ENCODE results near the gene SF3B5. TPM values are rescaled to one million over a fixed set of nuclear protein-coding genes. Genes with fewer than 3 reads are reported as not detected.

SF3B5 gene
- total and polyA plus RNA-seq, 12 donors, result 84.2 to 333 (median 120) TPM

DNA sequence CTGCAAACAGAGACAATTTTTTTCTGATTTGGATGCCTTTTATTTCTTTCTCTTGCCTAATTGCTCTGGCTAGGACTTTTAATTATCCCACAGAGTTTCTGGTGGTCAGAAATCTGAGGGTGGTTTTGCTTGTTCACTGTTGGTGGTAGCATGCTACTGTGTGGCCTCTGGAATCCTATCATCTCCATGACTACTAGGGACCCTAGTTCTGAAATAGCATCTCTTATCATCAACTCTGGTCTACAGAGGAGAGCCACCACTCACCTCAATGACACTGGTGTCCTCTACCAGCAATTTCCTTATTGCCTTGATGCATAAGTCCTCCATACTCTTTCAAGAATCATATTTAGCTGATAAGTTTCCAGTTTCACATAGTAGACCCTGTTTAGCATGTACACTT, 27.5 kb upstream of the SF3B5 start:
- no peak for TF ChIP-seq CTCF (IDR thresholded peaks at IDR 0.05)
- ATAC-seq, result no peak
- intact Hi-C loops (cut with DNase I), result no loop called here

DNA sequence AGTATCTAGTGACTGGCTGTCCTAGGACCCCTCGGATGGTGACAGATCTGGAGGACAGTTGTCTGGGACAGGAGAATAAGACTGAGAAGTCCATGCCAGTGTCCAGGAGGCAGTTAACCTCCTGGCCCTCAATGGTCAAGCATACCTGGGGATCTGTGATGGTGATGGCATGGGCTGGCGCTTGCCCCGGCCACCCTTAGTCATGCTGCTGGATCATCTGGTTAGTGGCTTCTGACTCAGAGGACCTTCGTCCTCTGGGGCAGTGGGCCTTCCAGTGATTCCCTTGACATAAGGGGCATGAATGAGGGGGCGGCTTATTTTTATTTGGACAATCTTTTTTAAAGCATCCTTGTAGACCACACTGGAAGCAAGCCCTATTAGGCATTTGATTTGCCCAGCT, 24.0 kb upstream of the SF3B5 start:
- Histone ChIP-seq H3K36me3 (no peaks in the 10 kb centered on the region), H3K27me3 (no peaks in the 10 kb centered on the region), H3K4me3 (no peak overlapping the region), H3K9me3 (no peaks in the 10 kb centered on the region), H3K4me1 (peaks cover 0 to 11% (median 0%) of the 10 kb centered on the region in 9 donors), H3K27ac (no peak overlapping the region)
- DNase-seq (no peak), ATAC-seq (no peak)
- intact Hi-C loops (cut with DNase I), result no loop called here
- 92 to 95% methylated on average over 5 of the region's 5 CpGs for WGBS, 2 donors
- no peak for TF ChIP-seq CTCF (IDR thresholded peaks at IDR 0.05)

More for the DNA sequence above, 27.5 kb upstream of the SF3B5 start:
- no peaks in the 10 kb centered on the region for H3K9me3 ChIP-seq
- no peak overlapping the region for H3K4me3 ChIP-seq
- H3K27ac ChIP-seq, result no peak overlapping the region
- H3K36me3 ChIP-seq, result no peaks in the 10 kb centered on the region
- no peaks in the 10 kb centered on the region for H3K27me3 ChIP-seq
- no peak for DNase-seq
- peaks cover 0 to 11% (median 0%) of the 10 kb centered on the region in 9 donors for H3K4me1 ChIP-seq

DNA sequence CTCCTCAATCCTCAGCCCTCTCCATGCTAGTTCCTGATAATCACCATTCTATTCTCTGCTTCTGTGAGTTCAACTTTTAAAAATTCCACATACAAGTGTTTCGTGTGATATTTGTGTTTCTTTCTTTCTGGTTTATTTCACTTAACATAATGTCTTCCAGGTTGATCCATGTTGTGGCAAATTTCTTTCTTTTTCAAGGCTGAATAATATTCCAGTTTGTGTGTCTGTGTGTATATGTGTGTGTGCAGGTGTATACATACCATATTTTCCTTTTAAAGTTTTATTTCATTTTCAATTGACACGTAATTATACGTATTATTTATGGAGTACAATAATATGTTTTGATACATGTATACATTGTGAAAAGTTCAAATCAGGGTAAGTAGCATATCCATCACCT, 19.8 kb upstream of the SF3B5 start:
- no peak overlapping the region for H3K4me3 ChIP-seq
- no peaks in the 10 kb centered on the region for H3K9me3 ChIP-seq
- ATAC-seq (no peak), DNase-seq (no peak)
- 95 to 96% methylated on average over 3 of the region's 3 CpGs for WGBS, 2 donors
- no peaks in the 10 kb centered on the region for H3K36me3 ChIP-seq
- H3K27ac ChIP-seq, result no peak overlapping the region
- no peaks in the 10 kb centered on the region for H3K4me1 ChIP-seq
- H3K27me3 ChIP-seq, result no peaks in the 10 kb centered on the region
- intact Hi-C loops (cut with DNase I), result no loop called here
- no peak for TF ChIP-seq CTCF (IDR thresholded peaks at IDR 0.05)

GRCh38 chr6:144113366-144113765, 18.0 kb upstream of the SF3B5 start:
- 92 to 94% methylated on average over 6 of the region's 6 CpGs for WGBS, 2 donors
- ATAC-seq (no peak), DNase-seq (no peak)
- intact Hi-C loops (cut with DNase I), result loop anchor here in 1 of 10 donors (5.0 kb wide), 1 partner anchor 104 kb away; no protein-coding TSS in a partner anchor
- no peaks in the 10 kb centered on the region for H3K27me3 ChIP-seq
- no peaks in the 10 kb centered on the region for H3K36me3 ChIP-seq
- H3K4me3 ChIP-seq, result no peak overlapping the region
- no peaks in the 10 kb centered on the region for H3K9me3 ChIP-seq
- no peaks in the 10 kb centered on the region for H3K4me1 ChIP-seq
- H3K27ac ChIP-seq, result no peak overlapping the region
- no peak for TF ChIP-seq CTCF (IDR thresholded peaks at IDR 0.05)
